Measurements from ENCODE around the gene FBXO36.

The FBXO36 gene

DNA sequence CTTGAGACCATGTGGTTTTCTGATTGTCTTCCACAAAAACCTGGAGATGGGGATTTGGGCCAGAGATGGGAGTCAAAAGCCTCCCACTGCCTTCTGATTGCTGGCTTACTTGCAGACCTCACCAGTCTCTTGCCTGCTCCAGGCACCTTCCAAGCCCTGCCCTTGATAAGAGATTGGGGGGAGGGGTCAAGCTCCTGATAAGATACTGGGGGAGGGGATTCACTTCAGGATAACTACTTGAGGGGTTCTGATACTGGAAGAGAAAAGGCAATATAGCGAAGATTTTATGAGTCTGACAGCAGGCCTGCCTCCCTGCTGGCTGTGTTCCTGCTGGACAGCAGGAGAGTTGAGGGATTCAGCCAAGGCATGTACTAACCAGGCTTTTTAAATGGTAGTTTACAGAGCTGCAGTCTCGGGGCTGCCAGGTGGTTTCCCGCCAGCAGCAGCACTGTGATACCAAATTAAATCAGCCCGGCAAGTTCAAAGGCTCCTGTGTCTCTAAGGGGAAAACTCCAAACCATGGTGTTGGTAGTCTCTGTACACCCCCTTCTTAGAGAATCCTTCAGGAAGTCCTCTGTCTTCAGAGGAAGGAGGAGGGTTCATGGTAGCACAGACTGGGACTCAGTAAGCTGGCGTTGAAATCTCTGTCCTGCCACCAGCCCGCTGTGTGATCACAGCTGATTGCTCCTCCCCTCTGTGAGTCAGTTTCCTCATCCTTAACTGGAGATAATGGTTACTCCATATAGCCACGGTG, 58.3 kb downstream of the FBXO36 start:
- peak overlapping the region in 1 of 2 donors; percentile 6 for H3K4me3 ChIP-seq (replicated peaks in 1 of 2; ENCODE audit: low read depth in 2 of 2, low read length in 2 of 2)
- peak; percentile 81 for DNase-seq (ENCODE audit: low read depth in 2 of 2)
- TF ChIP-seq, protein P1, sequence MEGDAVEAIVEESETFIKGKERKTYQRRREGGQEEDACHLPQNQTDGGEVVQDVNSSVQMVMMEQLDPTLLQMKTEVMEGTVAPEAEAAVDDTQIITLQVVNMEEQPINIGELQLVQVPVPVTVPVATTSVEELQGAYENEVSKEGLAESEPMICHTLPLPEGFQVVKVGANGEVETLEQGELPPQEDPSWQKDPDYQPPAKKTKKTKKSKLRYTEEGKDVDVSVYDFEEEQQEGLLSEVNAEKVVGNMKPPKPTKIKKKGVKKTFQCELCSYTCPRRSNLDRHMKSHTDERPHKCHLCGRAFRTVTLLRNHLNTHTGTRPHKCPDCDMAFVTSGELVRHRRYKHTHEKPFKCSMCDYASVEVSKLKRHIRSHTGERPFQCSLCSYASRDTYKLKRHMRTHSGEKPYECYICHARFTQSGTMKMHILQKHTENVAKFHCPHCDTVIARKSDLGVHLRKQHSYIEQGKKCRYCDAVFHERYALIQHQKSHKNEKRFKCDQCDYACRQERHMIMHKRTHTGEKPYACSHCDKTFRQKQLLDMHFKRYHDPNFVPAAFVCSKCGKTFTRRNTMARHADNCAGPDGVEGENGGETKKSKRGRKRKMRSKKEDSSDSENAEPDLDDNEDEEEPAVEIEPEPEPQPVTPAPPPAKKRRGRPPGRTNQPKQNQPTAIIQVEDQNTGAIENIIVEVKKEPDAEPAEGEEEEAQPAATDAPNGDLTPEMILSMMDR (IDR thresholded peaks at IDR 0.05; ENCODE audit: low read depth, low read length) = no peak

DNA sequence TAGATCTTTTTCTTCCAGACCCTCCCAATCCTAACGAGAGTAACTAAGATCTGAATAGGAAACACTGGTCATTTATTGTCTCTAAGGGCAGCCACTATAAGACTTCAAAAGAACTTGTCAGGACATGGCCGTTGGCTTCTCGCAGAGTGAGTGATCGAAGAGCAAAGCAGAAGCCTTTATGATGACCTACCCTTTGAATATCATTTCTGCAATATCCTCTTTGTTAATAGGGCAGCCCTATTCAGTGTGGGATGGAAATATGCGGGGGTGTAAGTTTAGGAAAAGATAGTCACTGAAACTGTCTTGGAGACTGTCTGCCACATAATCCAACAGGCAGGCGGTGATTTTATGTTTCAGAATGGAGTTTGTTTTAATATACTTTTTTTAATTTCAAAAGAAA, 70.9 kb downstream of the FBXO36 start:
- H3K4me3 ChIP-seq (replicated peaks in 1 of 2; ENCODE audit: low read depth in 2 of 2, low read length in 2 of 2) = no peak overlapping the region
- TF ChIP-seq, protein P1 (IDR thresholded peaks at IDR 0.05; ENCODE audit: low read depth, low read length) = no peak
- DNase-seq (ENCODE audit: low read depth in 2 of 2) = peak in 1 of 2 donors; percentile 32

DNA sequence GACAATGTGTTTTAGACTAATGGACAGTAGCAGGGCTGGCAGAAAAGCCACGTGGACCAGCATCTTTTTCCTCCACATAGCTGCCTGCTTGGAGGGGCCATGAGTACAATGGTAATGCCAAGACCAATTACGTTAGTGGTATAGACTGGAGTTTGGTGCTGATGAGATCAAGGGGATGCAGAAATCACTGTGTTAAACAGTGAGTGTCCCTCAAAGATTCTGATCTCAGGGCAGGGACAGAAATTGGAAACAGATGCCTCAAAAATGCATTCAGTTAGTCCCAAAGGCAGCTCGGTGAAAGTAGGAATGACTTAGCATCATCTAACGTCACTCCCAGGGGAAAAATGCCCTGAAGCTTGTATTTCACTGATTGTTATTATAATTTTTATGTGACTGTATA, 74.0 kb downstream of the FBXO36 start:
- DNase-seq (ENCODE audit: low read depth in 2 of 2) = peak in 1 of 2 donors; percentile 44
- TF ChIP-seq, protein P1 (IDR thresholded peaks at IDR 0.05; ENCODE audit: low read depth, low read length) = no peak
- no peak overlapping the region for H3K4me3 ChIP-seq (replicated peaks in 1 of 2; ENCODE audit: low read depth in 2 of 2, low read length in 2 of 2)

DNA sequence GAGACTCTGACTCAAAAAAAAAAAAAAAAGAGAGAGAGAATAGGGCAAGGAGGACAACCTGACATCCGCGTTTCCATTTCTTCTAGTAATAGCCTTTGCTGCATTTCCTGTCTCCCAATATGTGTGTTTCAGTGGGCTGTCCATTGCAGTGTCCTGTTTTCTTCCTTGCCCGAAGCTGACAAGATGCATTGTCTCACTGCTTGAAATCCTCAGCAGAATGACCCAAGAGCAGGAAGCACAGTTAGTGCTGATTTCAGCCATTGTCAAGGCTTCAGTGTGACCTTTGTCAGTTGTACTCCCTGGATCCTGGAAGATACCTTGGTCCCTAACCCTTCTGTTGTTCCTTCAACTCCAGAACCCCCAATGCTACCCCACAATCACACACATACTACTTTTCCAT, 75.3 kb downstream of the FBXO36 start:
- TF ChIP-seq, protein P1 (IDR thresholded peaks at IDR 0.05; ENCODE audit: low read depth, low read length) = no peak
- DNase-seq (ENCODE audit: low read depth in 2 of 2) = no peak
- no peak overlapping the region for H3K4me3 ChIP-seq (replicated peaks in 1 of 2; ENCODE audit: low read depth in 2 of 2, low read length in 2 of 2)

DNA sequence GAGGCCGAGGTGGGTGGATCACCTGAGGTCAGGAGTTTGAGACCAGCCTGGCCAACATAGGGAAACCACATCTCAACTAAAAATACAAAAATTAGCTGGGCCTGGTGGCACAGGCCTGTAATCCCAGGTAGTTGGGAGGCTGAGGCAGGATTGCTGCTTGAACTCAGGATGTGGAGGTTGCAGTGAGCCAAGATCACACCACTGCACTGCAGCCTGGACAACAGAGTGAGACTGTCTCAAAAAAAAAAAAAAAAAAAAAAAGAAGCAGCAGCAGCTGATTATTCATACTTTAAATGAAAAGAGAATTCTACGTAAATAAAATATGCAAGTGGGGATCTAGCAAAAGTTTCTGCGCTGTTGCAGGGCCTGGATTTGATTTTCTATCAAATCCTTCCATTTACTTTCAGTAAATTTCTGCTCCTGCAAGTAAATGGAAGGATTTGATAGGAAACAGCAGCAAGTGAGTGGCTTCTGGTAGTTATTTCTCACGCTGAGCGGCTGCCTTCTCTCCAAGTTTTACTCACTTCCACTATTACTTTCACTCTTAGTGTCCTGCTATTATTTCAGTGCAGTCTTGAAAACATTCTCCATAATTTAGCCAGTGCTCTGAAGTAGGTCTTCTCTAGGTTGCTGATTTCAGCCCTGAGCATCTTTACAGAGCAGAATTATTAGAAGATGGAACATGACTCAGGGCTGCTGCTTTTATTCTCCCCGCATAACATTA, 78.0 kb downstream of the FBXO36 start:
- DNase-seq (ENCODE audit: low read depth in 2 of 2) = no peak
- TF ChIP-seq, protein P1 (IDR thresholded peaks at IDR 0.05; ENCODE audit: low read depth, low read length) = no peak

DNA sequence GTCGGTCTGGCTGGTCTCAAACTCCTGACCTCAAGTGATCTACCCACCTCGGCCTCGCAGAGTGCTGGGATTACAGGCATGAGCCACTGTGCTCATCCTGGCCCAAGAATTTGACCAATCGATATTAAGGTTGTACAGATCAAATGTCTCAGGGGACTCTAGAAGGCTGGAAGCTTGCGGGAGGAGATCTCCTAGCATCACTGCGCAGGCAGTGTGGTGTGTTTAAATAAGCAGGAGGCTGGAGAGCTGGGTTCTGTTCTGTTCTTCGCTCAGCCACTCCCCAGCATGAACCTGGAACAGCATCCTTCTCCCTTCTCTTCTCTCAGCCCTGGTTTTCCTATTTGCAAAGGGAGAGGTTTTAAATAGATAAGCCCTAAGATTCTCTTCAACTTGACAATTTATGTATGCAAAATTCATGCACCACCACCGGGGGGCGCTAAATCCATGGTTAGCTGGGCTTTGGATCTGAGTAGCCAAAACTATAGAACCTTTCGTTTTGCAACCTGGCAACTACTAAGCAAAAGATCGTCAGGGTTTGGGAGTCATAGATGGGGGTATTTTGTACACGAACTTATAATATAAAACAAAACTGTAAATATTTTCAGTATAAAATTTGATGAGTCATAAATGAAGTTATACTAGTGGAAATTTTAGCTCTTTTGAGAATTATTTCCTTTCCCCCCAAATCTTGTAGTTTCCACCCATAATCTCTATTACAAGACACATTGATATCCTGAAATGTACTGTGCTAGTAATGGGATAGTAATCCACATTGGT, 85.8 kb downstream of the FBXO36 start:
- no peak overlapping the region for H3K4me3 ChIP-seq (replicated peaks in 1 of 2; ENCODE audit: low read depth in 2 of 2, low read length in 2 of 2)
- DNase-seq (ENCODE audit: low read depth in 2 of 2) = peak; percentile 86
- TF ChIP-seq, protein P1 (IDR thresholded peaks at IDR 0.05; ENCODE audit: low read depth, low read length) = peak; percentile 73

More for the DNA sequence above, 78.0 kb downstream of the FBXO36 start:
- H3K4me3 ChIP-seq (replicated peaks in 1 of 2; ENCODE audit: low read depth in 2 of 2, low read length in 2 of 2) = no peak overlapping the region

Measured in cardiac fibroblast (primary cell).